Ovary (tissue), 9 donors: Measurements from ENCODE around the gene PDE6D. TPM values are rescaled to one million over a fixed set of nuclear protein-coding genes. Genes with fewer than 3 reads are reported as not detected.

Experiments used
- DNase-seq, 5 donors: peaks; one replicate each; pipeline ENCODE4 v3.0.0-alpha.2; 2019 to 2020
- H3K27ac ChIP-seq, 2 donors: fragments of 200-600 bp; one replicate each; pipeline versions ENCODE4 v1.5.1 to v1.8.0; 2019 to 2022
- H3K27me3 ChIP-seq: fragments of 200-600 bp; one replicate; pipeline ENCODE4 v1.8.0; 2022
- H3K36me3 ChIP-seq: fragments of 200-600 bp; sonication (generic); one replicate; pipeline ENCODE4 v1.5.1; 2019
- H3K4me1 ChIP-seq: one replicate; pipeline ENCODE4 v1.8.1; 2013; ENCODE audit warnings: mild to moderate bottlenecking, moderate library complexity; ENCODE audit not compliant: insufficient read depth
- H3K4me3 ChIP-seq: fragments of 200-600 bp; sonication (generic); one replicate; pipeline ENCODE4 v1.5.1; 2017
- H3K9me3 ChIP-seq, 2 donors: fragments of 200-600 bp in 1 of 2; sonication (generic) in 1 of 2; one replicate each; pipeline versions ENCODE4 v1.5.1 to v1.8.1; 2013 to 2019; ENCODE audit warnings: mild to moderate bottlenecking in 1 of 2, moderate library complexity in 1 of 2
- EP300 ChIP-seq: sonication (generic); formaldehyde crosslinking; IDR thresholded peaks from one replicate; pipeline ENCODE4 v1.6.1; 2017; ENCODE audit warnings: antibody characterized with exemption
- POLR2A ChIP-seq: fragments of 450-650 bp; IDR thresholded peaks from one replicate; pipeline ENCODE4 v1.6.1; 2017; ENCODE audit warnings: antibody characterized with exemption, mild to moderate bottlenecking, moderate library complexity
- WGBS, 3 donors: extraction: QIAGEN DNeasy Blood & Tissue Kit in 1 of 3; methylation state at CpG; one replicate each; pipeline versions ENCODE4 v1.1.5 to v1.1.7; 2013 to 2017; 5-methylcytosine and 5-hydroxymethylcytosine counted together
- intact Hi-C, 4 donors: fragments of 100-400 bp; cut with DNase I; formaldehyde crosslinking; loops; one replicate each; pipeline versions ENCODE4 v1.11.0 to v1.15.1; 2022 to 2023
- polyA plus RNA-seq, 2 donors: library from polyadenylated mRNA; stranded (reverse); fragments of 200-250 nt in 1 of 2; fragments of 350-450 nt in 1 of 2; fragmentation: Illumina TruSeq in 1 of 2; extraction: RNeasy Lipid Tissue Mini Kit (QIAGEN cat#74804) in 1 of 2; gene quantifications; one replicate each; pipeline ENCODE4 v1.2.3, GENCODE V29; 2013 to 2014
- total RNA-seq, 7 donors: library from RNA; depleted of rRNA in 2 of 7; stranded (reverse); fragments of >200 nt in 2 of 7; fragmentation: NEBNext Ultra II Directional in 3 of 7; extraction: Animal tissue kit (Norgen Biotek cat#: 25700) in 3 of 7; gene quantifications; one replicate each; pipeline versions ENCODE4 v1.1.0 to v1.2.4, GENCODE V29; 2016 to 2023
- TF ChIP-seq, protein P1 (sequence below), 3 donors: fragments of 450-650 bp in 2 of 3; fragments of 200-600 bp in 1 of 3; IDR thresholded peaks; one replicate each; pipeline versions ENCODE4 v1.5.1 to v1.8.0; 2016 to 2022; ENCODE audit warnings: antibody characterized with exemption in 3 of 3, mild to moderate bottlenecking in 1 of 3
- donor health status: DM: no; HTN: no; CAD: no; lungs with moderate emphysema.
- donor health status: DM: no; HTN: no; CAD: no.
- donor health status: Bipolar disorder and iron deficiency.
- donor health status: DM: yes; HTN: yes; CAD: no.
- donor health status: DM: no; HTN: no; CAD: no.
- donor health status: DM: yes; HTN: yes; CAD: no.

The PDE6D gene
- total and polyA plus RNA-seq, 9 donors, result 13.7 to 32.9 (median 17.8) TPM

DNA sequence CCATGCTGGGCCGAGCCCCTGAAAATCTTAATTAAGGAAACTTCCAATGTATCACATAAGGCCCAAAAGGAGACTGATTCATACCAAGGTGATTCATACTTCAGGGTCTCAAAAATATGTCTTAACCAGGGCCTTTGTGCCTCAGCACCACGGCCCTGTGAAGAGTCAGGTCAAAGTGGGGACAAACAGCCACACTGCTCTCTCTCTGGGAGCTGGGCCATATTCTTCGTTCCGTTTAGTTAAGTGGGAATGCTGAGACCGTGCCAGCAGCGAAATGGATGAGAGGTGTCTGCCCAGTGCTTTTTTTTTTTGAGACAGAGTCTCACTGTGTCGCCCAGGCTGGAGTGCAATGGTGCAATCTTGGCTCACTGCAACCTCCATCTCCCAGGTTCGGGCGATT, 82.1 kb downstream of the PDE6D start:
- Histone ChIP-seq H3K4me1 (peaks cover 4% of the 10 kb centered on the region), H3K36me3 (no peaks in the 10 kb centered on the region), H3K27ac (no peak overlapping the region), H3K27me3 (no peaks in the 10 kb centered on the region), H3K9me3 (no peaks in the 10 kb centered on the region), H3K4me3 (no peak overlapping the region)
- 91 to 96% (median 94%) methylated on average over 9 of the region's 9 CpGs for WGBS, 3 donors
- DNase-seq, result no peak
- intact Hi-C loops, result no loop called here
- TF ChIP-seq EP300 (no peak), POLR2A (no peak)
- TF ChIP-seq, protein P1, sequence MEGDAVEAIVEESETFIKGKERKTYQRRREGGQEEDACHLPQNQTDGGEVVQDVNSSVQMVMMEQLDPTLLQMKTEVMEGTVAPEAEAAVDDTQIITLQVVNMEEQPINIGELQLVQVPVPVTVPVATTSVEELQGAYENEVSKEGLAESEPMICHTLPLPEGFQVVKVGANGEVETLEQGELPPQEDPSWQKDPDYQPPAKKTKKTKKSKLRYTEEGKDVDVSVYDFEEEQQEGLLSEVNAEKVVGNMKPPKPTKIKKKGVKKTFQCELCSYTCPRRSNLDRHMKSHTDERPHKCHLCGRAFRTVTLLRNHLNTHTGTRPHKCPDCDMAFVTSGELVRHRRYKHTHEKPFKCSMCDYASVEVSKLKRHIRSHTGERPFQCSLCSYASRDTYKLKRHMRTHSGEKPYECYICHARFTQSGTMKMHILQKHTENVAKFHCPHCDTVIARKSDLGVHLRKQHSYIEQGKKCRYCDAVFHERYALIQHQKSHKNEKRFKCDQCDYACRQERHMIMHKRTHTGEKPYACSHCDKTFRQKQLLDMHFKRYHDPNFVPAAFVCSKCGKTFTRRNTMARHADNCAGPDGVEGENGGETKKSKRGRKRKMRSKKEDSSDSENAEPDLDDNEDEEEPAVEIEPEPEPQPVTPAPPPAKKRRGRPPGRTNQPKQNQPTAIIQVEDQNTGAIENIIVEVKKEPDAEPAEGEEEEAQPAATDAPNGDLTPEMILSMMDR (IDR thresholded peaks at IDR 0.05), result no peak

- H3K9me3 ChIP-seq, result no peaks in the 10 kb centered on the region
- H3K4me3 ChIP-seq, result no peak overlapping the region
- no peak overlapping the region for H3K27ac ChIP-seq
- TF ChIP-seq, protein P1 (IDR thresholded peaks at IDR 0.05), result no peak
- no peak for TF ChIP-seq POLR2A
- TF ChIP-seq EP300, result no peak
- peak in 1 of 5 donors; percentile 55 for DNase-seq
- WGBS, 3 donors, result 41 to 46% (median 42%) methylated on average over 2 of the region's 2 CpGs
- no peaks in the 10 kb centered on the region for H3K4me1 ChIP-seq
- H3K27me3 ChIP-seq, result no peaks in the 10 kb centered on the region
- H3K36me3 ChIP-seq, result no peaks in the 10 kb centered on the region
- intact Hi-C loops, result no loop called here
Measured at GRCh38 chr2:231696004-231696367, 85.1 kb downstream of the PDE6D start.

DNA sequence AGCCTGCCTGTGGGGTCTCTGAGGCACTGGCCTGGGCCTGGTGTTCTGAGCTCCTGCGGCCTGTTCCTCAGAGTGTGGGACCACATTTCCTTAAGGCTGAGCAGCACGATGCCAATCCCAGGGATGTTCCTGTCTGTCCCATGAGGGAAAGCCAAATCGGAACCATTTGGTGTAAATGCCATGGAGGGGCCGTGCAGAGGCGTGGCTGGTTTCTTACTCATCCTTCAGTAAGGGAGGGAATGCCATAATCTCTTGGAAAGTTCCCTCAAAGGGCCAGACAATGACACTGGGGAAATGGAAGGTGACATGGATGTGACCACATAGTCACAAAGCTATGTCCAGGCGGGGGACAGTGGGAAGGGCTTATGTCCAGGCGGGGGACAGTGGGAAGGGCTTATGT, 87.1 kb downstream of the PDE6D start:
- no peaks in the 10 kb centered on the region for H3K27me3 ChIP-seq
- 78 to 94% (median 85%) methylated on average over 6 to 7 of the region's 7 CpGs for WGBS, 3 donors
- H3K4me3 ChIP-seq, result no peak overlapping the region
- H3K36me3 ChIP-seq, result no peaks in the 10 kb centered on the region
- DNase-seq, result no peak
- H3K9me3 ChIP-seq, result no peaks in the 10 kb centered on the region
- no peaks in the 10 kb centered on the region for H3K4me1 ChIP-seq
- intact Hi-C loops, result no loop called here
- TF ChIP-seq, protein P1 (IDR thresholded peaks at IDR 0.05), result no peak
- no peak for TF ChIP-seq POLR2A
- H3K27ac ChIP-seq, result no peak overlapping the region

GRCh38 chr2:231692847-231693246, 88.2 kb downstream of the PDE6D start:
- H3K36me3 ChIP-seq, result no peaks in the 10 kb centered on the region
- 91 to 98% (median 96%) methylated on average over 13 of the region's 13 CpGs for WGBS, 3 donors
- DNase-seq, result no peak
- intact Hi-C loops, result no loop called here
- no peaks in the 10 kb centered on the region for H3K9me3 ChIP-seq
- H3K27me3 ChIP-seq, result no peaks in the 10 kb centered on the region
- H3K4me1 ChIP-seq, result no peaks in the 10 kb centered on the region
- no peak for TF ChIP-seq POLR2A
- TF ChIP-seq, protein P1 (IDR thresholded peaks at IDR 0.05), result no peak
- TF ChIP-seq EP300, result no peak
- H3K4me3 ChIP-seq, result no peak overlapping the region
- no peak overlapping the region for H3K27ac ChIP-seq
